Colonic mucosa (tissue), 4 donors: ENCODE measurements around the gene PACS2. TPM values are rescaled to one million over a fixed set of nuclear protein-coding genes. Genes with fewer than 3 reads are reported as not detected.

Source experiments
- DNase-seq: peaks from one replicate; pipeline ENCODE4 v3.0.0-alpha.2; 2020
- H3K27ac ChIP-seq: fragments of 200-600 bp; one replicate; pipeline ENCODE4 v1.8.0; 2021
- H3K27me3 ChIP-seq: fragments of 200-600 bp; one replicate; pipeline ENCODE4 v1.8.0; 2021
- H3K36me3 ChIP-seq: fragments of 200-600 bp; one replicate; pipeline ENCODE4 v1.8.0; 2021
- H3K4me1 ChIP-seq: fragments of 200-600 bp; one replicate; pipeline ENCODE4 v1.8.0; 2021; ENCODE audit warnings: mild to moderate bottlenecking
- H3K4me3 ChIP-seq: fragments of 200-600 bp; one replicate; pipeline ENCODE4 v1.8.0; 2021
- H3K9ac ChIP-seq, 2 donors: one replicate each; pipeline ENCODE4 v1.7.0; 2013; ENCODE audit warnings: control low read depth in 2 of 2, low read depth in 2 of 2, low read length in 2 of 2
- H3K9me3 ChIP-seq: fragments of 200-600 bp; one replicate; pipeline ENCODE4 v1.8.0; 2021
- intact Hi-C: fragments of 100-400 bp; cut with DNase I; formaldehyde crosslinking; loops from one replicate; pipeline ENCODE4 v1.14.1; 2022
- total RNA-seq, 2 donors: library from RNA; stranded (reverse); fragmentation: NEBNext Ultra II Directional in 1 of 2; extraction: Animal tissue kit (Norgen Biotek cat#: 25700) in 1 of 2; gene quantifications; one replicate each; pipeline ENCODE4 v1.2.1, GENCODE V29; 2021
- TF ChIP-seq, protein P1 (sequence below): fragments of 200-600 bp; IDR thresholded peaks from one replicate; pipeline ENCODE4 v1.8.0; 2022; ENCODE audit warnings: antibody characterized with exemption, mild to moderate bottlenecking
- donor health status: healthy.
- donor health status: DM: no; HTN: no; CAD: no.
- donor health status: DM: no; HTN: no; CAD: no.

PACS2 gene
- total RNA-seq, 2 donors from 2014 or later = 44.1 to 82.5 TPM

GRCh38 chr14:105313381-105314286 is 914 bp upstream of the PACS2 start:
- Histone ChIP-seq H3K9me3 (no peaks in the 10 kb centered on the region), H3K4me1 (peaks cover 6% of the 10 kb centered on the region), H3K9ac (peak overlapping the region; percentile 68 to 69), H3K4me3 (peak overlapping the region; percentile 65), H3K27ac (peak overlapping the region; percentile 60), H3K27me3 (no peaks in the 10 kb centered on the region), H3K36me3 (no peaks in the 10 kb centered on the region)
- intact Hi-C loops = no loop called here
- peak; percentile 47 for DNase-seq
- TF ChIP-seq, protein P1, sequence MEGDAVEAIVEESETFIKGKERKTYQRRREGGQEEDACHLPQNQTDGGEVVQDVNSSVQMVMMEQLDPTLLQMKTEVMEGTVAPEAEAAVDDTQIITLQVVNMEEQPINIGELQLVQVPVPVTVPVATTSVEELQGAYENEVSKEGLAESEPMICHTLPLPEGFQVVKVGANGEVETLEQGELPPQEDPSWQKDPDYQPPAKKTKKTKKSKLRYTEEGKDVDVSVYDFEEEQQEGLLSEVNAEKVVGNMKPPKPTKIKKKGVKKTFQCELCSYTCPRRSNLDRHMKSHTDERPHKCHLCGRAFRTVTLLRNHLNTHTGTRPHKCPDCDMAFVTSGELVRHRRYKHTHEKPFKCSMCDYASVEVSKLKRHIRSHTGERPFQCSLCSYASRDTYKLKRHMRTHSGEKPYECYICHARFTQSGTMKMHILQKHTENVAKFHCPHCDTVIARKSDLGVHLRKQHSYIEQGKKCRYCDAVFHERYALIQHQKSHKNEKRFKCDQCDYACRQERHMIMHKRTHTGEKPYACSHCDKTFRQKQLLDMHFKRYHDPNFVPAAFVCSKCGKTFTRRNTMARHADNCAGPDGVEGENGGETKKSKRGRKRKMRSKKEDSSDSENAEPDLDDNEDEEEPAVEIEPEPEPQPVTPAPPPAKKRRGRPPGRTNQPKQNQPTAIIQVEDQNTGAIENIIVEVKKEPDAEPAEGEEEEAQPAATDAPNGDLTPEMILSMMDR = no peak

- H3K9me3 ChIP-seq = no peaks in the 10 kb centered on the region
- intact Hi-C loops = loop anchor here (5.0 kb wide), 1 partner anchor 68 kb away; the partner anchor contains the start of gene BTBD6
- H3K36me3 ChIP-seq = no peaks in the 10 kb centered on the region
- H3K27me3 ChIP-seq = no peaks in the 10 kb centered on the region
- H3K4me3 ChIP-seq = peak overlapping the region; percentile 52
- H3K9ac ChIP-seq = peak overlapping the region; percentile 81 to 83
- peaks cover 6% of the 10 kb centered on the region for H3K4me1 ChIP-seq
- H3K27ac ChIP-seq = peak overlapping the region; percentile 11
- TF ChIP-seq, protein P1 = no peak
- peak; percentile 75 for DNase-seq
Measured at GRCh38 chr14:105315211-105315721, 718 bp downstream of the PACS2 start.

GRCh38 chr14:105315941-105316576 is 1.5 kb downstream of the PACS2 start:
- H3K27ac ChIP-seq = no peak overlapping the region
- no peaks in the 10 kb centered on the region for H3K27me3 ChIP-seq
- no peaks in the 10 kb centered on the region for H3K36me3 ChIP-seq
- no peak for DNase-seq
- peaks cover 6% of the 10 kb centered on the region for H3K4me1 ChIP-seq
- H3K9ac ChIP-seq = peak overlapping the region; percentile 1 to 81
- intact Hi-C loops = loop anchor here (5.0 kb wide), 1 partner anchor 69 kb away; the partner anchor contains the start of gene BTBD6
- TF ChIP-seq, protein P1 = no peak
- peak overlapping the region; percentile 52 for H3K4me3 ChIP-seq
- no peaks in the 10 kb centered on the region for H3K9me3 ChIP-seq

- Histone ChIP-seq H3K27ac (no peak overlapping the region), H3K4me3 (no peak overlapping the region), H3K4me1 (peaks cover 6% of the 10 kb centered on the region), H3K27me3 (no peaks in the 10 kb centered on the region), H3K9me3 (no peaks in the 10 kb centered on the region), H3K36me3 (no peaks in the 10 kb centered on the region), H3K9ac (no peak overlapping the region)
- intact Hi-C loops = loop anchor here (5.0 kb wide), 1 partner anchor 69 kb away; the partner anchor contains the start of gene BTBD6
- TF ChIP-seq, protein P1 = no peak
- DNase-seq = no peak
Measured at GRCh38 chr14:105316577-105316941, 2.0 kb downstream of the PACS2 start.

DNA sequence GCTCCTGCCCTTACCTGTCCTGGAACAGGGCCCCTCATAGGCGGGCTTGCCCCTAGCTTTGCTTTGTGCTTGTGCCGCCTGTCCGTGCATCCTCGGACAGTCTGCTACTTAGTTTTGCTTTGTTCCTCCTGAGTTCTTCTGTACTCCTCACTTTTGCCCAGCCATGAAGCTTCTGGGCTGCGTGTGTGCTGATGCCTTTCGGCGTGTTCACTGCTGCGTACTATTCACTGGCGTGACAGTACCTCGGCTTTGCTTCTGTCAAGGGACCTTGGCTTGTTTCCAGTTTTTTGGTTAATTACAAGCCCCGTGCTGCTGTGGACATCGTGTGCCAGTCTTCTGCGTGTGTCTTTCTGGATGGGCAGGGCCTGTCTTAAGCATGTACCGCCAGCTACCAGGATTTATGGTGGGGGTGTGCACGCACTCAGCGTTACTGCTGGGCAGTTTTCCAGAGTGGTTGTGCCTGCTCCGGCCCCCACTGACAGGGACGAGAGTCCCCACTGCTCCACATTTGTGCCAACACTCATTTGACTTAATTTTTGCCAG is 2.5 kb downstream of the PACS2 start:
- TF ChIP-seq, protein P1 = no peak
- Histone ChIP-seq H3K27ac (no peak overlapping the region), H3K27me3 (no peaks in the 10 kb centered on the region), H3K36me3 (no peaks in the 10 kb centered on the region), H3K4me1 (peaks cover 6% of the 10 kb centered on the region), H3K9me3 (no peaks in the 10 kb centered on the region), H3K4me3 (no peak overlapping the region), H3K9ac (peak overlapping the region in 1 of 2 donors; percentile 8)
- intact Hi-C loops = loop anchor here (5.0 kb wide), 1 partner anchor 70 kb away; the partner anchor contains the start of gene BTBD6
- no peak for DNase-seq
